HG03521 (cell line): ENCODE data around the gene PLCH1.
"Not testable (repeated sequence)": the region's sequence is repeated elsewhere in the genome, so short reads cannot be mapped to it uniquely, and the experiment has no call there.

ENCODE experiments used
- ATAC-seq: cut with Tn5 transposase; IDR thresholded peaks from one replicate; pipeline ENCODE4 v1.9.1; 2021; ENCODE audit warnings: mild to moderate bottlenecking, moderate library complexity; ENCODE audit not compliant: unreplicated experiment

The PLCH1 gene

GRCh38 chr3:155647206-155647605, 97.7 kb downstream of the PLCH1 start:
- no peak for ATAC-seq

GRCh38 chr3:155646669-155647068, 98.2 kb downstream of the PLCH1 start:
- ATAC-seq: no peak

DNA sequence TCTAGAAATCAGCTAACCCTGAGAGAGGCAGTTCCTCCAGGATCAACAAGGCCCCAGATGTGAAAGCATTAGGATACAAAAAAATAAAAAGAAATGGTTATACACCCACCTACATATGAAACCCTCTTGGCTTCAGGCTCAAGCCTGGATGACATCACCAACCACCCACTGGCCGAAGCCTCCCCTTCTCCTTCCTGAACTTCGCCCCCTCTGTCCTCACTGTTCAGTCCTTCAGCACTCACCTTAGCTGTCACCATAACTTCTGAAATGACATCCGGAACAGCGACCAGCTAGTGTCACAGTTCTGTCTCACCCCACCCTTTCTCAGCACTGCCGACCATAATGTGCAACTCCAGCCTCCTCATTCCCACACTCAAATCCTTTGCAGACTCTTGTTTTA, 98.7 kb downstream of the PLCH1 start:
- no peak for ATAC-seq

DNA sequence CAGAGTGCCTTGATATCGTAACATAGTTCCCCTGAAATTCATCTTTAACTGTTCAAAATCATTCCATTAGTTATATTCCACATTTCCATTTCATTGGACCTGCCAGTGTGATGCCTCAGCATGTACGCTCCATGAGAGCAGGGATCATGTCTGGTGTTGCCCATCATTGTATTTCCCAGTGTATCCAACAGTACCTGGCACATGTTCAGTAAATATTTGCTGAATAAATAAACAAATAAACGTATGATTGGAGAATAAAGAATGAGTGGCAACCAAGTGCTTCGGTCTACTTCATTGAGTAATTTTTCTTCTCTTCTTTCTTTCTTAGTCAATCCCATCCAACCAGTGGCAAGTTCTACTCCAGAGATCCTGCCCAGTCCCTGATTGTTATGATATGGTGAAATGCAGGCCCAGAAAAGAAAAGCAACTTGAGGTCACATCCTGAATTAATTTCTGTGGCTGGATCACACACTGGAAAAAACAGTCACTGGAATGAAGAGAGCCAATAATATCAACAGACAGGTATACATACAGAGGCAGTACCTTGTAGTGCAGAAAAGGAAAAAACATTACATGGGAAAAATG, 101.2 kb downstream of the PLCH1 start:
- no peak for ATAC-seq

GRCh38 chr3:155641956-155642355, 102.9 kb downstream of the PLCH1 start:
- no peak for ATAC-seq

- ATAC-seq: no peak
These were observed 104.8 kb downstream of the PLCH1 start for GRCh38 chr3:155640098-155640497.

DNA sequence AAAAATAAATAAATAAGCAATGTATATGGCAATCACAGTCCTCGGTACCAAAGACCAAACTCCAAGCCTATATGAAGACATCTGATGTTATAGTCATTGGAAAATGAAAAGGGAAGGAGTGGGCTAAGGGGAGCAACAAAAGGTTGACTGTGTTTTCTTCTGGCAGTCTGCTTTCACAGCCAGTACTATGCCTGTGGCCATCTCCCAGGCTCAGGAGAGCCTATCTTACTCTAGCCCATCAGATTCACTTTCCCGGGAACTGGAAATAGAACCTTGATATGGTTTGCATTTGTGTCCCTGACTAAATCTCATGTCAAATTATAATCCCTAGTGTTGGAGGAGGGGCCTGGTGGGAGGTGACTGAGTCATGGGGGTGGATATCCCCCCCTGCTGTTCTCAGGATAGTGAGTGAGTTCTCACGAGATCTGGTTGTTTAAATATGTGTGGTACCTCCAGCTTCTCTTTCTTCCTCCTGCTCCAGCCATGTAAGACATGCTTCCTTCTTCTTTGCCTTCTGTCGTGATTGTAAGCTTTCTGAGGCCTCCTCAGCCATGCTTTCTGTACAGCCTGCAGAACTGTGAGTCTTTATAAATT, 105.3 kb downstream of the PLCH1 start:
- no peak for ATAC-seq

GRCh38 chr3:155638461-155638860, 106.4 kb downstream of the PLCH1 start:
- ATAC-seq: not testable (repeated sequence)

GRCh38 chr3:155637567-155637966, 107.3 kb downstream of the PLCH1 start:
- ATAC-seq: no peak

- no peak for ATAC-seq
These were observed 109.8 kb downstream of the PLCH1 start for GRCh38 chr3:155635056-155635455.

- ATAC-seq: no peak
These were observed 110.7 kb downstream of the PLCH1 start for GRCh38 chr3:155634121-155634719.

- ATAC-seq: no peak
These were observed 113.4 kb downstream of the PLCH1 start for GRCh38 chr3:155631323-155632019.

DNA sequence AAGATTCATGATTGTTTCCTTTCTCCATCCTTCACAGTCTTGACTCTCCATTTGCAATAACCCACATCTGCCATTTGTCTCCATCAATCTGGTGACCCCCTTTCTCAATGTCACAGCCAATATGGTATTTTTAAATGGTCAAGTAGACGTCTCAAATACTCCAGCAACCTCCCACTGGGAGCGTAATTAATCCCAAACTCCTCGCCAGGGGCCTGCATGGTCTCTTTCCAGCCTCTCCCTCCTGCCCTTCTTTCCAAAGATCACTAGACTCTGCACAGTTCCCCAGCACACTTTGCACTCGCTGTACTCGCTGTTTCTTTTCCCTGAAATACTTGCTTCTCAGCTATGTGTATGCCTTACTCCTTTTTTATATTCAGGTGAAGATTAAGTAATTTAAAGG, 115.3 kb downstream of the PLCH1 start:
- ATAC-seq: no peak

- no peak for ATAC-seq
These were observed 115.8 kb downstream of the PLCH1 start for GRCh38 chr3:155629056-155629455.

GRCh38 chr3:155622647-155623046, 122.2 kb downstream of the PLCH1 start:
- ATAC-seq: not testable (repeated sequence)

- ATAC-seq: not testable (repeated sequence)
These were observed 124.3 kb downstream of the PLCH1 start for GRCh38 chr3:155620552-155620951.

DNA sequence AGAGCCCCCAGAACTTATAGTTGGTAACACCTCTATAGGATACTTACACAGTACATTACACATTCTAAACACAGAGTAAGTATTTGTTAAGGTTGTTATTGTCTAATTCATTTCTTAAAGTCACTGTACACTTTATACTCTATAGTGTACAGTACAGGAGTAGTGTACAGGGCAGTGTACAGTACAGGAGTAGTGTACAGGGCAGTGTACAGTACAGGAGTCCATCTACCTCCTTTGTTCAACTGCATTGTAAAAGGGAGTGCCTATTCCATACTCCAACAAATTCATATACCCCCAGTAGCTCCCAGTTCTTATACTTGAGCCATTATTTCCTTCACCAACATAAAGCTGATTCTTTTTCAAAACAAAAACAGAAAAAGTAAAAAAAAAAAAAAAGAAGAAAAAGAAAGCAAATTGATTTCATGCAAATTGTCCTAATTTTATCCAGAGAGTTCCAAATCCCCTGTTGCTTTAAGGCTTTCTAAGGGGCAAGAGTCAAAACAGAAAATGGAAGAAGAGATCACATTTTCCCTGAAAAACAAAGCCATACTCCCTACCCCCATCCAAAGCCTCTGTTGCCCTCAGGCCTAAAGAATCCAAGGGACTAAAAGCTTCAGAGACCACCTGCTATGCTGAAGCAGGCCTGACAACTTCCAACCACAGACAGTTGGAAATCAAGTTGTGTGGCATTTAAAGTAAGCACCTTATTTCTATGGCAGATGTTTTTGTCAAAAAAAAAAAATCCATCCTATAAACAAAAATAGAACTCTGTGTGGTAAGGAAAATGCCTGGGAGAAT, 125.6 kb downstream of the PLCH1 start:
- ATAC-seq: no peak

GRCh38 chr3:155618543-155618942, 126.3 kb downstream of the PLCH1 start:
- no peak for ATAC-seq

GRCh38 chr3:155617346-155617925, 127.4 kb downstream of the PLCH1 start:
- no peak for ATAC-seq

DNA sequence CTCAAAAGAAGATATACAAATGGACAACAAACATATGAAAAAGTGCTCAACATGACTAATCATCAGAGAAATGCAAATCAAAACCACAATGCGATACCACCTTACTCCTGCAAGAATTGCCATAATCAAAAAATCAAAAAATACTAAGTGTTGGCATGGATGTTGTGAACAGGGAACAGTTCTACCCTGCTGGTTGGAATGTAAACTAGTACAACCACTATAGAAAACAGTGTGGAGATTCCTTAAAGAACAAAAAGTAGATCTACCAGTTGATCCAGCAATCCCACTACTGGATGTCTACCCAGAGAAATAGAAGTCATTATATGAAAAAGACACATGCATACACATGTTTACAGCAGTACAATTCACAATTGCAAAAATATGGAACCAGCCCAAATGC, 129.7 kb downstream of the PLCH1 start:
- ATAC-seq: not testable (repeated sequence)

DNA sequence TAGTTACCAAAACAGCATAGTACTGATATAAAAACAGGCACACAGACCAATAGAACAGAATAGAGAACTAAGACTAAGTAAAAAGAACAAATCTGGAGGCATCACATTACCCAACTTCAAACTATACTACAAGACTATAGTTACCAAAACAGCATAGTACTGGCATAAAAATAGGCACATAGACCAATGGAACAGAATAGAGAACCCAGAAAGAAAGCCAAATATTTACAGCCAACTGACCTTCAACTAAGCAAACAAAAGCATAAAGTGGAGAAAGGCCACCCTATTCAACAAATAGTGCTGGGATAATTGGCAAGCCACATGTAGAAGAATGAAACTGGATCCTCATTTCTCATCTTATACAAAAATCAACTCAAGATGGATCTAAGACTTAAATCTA, 130.5 kb downstream of the PLCH1 start:
- ATAC-seq: not testable (repeated sequence)
